Middle frontal gyrus (tissue), 1 donor: ENCODE data around the gene GALNT9.
"Not testable (repeated sequence)": the region's sequence is repeated elsewhere in the genome, so short reads cannot be mapped to it uniquely, and the experiment has no call there.

Experiments used
- DNase-seq: peaks from one replicate; pipeline ENCODE4 v3.0.0-alpha.2; 2015; ENCODE audit warnings: low spot score; ENCODE audit errors: extremely low spot score

Gene GALNT9

DNA sequence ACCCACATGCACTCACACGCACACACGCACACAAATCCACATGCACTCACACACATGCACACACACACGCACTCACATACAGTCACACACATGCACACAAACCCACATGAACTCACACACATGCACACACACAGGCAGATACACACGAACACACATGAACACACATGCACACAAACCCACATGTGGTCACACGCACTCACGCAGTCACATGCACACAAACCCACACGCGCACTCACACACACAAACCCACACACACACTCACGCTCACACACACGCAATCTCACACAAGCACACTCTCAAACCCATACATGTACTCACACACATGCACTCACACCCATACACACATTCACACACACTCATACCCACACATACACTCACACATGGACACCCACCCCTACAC lies 61.5 kb downstream of the GALNT9 start:
- DNase-seq = no peak

DNA sequence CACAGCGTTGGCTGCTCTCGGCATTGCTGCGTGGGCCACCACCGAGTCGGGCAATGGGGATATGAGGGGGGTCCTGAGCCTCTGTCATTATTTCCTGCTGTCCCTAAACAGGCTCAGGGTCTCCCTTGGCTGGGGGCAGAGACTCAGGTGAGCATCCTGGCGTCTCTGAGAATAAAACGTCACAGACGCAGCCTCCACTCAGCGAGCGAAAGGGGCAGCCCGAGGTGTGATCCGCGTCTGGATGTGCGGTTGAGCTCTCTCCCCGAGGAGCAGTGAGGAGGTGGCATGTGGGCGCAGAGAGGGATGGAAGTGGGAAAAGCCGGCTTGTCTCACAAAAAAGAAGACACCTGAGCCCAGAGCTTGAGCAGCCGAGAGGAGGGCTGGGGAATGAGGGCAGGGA lies 62.6 kb downstream of the GALNT9 start:
- DNase-seq = no peak

DNA sequence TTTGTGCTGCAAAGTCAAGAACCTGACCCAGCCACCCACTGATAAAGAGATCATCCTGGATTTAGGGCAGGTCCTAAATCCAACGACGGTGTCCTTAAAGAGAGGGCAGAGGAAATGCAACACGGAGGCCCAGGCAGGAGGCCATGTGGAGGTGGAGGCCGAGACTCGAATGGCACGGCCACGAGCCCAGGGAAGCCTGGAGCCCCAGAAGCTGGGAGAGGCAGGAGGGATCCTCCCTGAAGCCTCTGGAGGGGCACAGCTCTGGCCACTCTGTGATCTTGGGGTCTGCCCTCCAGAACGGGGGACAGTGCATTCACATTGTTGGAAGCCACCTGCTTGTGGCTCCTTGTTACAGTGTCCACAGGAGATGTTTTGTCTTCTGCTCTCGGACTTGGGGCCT lies 63.0 kb downstream of the GALNT9 start:
- DNase-seq = no peak

DNA sequence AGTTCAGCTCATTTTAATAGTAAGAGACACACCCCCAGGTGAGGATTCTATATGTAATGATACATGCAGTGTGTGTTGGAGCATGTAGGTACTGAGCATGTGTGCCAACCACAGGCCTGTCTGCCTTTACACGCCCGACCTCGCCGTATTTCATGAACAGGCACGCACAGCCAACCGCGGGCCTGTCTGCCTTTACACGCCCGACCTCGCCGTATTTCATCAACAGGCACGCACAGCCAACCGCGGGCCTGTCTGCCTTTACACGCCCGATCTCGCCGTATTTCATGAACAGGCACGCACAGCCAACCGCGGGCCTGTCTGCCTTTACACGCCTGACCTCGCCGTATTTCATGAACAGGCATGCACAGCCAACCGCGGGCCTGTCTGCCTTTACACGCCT lies 63.6 kb downstream of the GALNT9 start:
- DNase-seq = not testable (repeated sequence)

DNA sequence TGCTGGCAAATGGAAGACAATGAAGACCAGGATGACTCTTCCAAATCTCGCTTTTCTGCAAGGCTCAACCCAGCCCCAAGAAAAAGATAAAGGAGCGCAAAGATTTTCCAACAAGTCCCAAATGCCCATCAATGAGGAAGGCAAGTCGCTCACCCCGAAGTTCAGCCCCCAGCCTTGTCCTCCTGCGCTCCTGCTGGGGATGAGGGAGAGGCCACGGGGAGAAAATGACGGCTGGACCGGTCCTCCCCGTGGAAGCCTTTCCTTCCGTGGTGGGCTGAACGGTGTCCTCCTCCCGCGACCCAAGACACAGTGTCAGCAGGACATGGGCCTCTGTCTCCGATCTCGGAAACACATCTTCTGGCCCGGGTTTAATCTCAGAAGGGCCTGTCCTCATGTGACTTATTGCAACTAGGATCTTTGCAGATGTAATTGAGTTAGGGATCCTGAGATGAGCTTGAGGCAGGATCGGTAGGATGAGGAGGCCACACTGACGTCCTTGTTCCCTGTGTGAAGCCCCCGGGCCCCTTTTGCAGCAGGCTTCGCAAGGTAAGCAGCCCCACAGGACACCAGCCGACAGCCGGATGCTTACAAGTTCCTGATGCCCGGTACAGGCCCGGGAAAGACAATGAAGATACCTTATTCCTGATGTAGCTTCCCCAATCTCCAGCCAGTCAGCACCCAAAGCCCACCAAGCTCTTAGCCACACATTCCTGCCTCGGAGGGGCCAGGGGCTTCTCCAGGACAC lies 64.2 kb downstream of the GALNT9 start:
- no peak for DNase-seq

GRCh38 chr12:132264086-132265010 lies 65.0 kb downstream of the GALNT9 start:
- no peak for DNase-seq

DNA sequence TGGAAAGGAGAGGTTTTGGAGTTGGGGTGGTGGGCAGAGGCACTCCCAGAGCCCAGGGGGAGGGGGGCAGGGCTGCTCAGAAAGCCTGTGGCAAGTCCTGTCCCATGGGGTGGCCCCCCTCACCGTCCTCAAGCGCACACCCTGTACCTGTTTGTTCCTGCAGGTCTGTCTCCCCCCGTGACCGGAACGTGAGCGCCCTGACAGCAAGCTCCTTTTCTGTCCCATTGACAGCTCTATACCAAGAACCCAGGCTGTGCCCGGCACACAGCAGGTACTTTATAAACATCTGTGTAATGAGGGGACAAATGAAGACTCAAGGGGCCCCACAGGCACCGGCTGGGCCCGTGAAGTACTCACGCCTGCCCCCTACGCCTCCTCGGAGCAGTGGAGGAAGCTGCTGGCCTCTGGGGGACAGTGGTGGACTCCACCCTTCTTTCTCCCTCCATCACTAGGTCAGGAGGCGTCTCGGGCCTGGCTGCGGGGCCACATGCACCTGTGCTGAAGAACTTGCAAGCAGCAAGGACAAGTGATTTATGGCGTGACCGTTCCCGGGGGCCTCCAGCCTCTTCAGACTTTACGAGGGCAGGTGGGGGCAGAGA lies 65.8 kb downstream of the GALNT9 start:
- DNase-seq = no peak

DNA sequence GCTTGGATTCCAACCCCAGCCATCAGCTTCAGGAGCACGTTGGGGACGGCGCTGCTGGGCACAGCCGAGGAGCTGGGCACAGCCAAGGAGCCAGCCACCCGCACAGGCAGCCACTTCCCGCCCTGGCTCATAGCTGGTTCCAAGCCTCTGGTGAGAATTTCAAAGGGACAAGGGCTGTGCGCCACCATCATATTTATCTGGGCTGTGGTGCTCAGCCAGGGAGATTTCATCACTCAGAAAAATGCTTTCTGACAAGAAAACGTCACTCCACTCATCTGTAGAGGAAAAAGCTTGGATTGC lies 66.4 kb downstream of the GALNT9 start:
- no peak for DNase-seq

GRCh38 chr12:132262256-132263060 lies 66.9 kb downstream of the GALNT9 start:
- no peak for DNase-seq

DNA sequence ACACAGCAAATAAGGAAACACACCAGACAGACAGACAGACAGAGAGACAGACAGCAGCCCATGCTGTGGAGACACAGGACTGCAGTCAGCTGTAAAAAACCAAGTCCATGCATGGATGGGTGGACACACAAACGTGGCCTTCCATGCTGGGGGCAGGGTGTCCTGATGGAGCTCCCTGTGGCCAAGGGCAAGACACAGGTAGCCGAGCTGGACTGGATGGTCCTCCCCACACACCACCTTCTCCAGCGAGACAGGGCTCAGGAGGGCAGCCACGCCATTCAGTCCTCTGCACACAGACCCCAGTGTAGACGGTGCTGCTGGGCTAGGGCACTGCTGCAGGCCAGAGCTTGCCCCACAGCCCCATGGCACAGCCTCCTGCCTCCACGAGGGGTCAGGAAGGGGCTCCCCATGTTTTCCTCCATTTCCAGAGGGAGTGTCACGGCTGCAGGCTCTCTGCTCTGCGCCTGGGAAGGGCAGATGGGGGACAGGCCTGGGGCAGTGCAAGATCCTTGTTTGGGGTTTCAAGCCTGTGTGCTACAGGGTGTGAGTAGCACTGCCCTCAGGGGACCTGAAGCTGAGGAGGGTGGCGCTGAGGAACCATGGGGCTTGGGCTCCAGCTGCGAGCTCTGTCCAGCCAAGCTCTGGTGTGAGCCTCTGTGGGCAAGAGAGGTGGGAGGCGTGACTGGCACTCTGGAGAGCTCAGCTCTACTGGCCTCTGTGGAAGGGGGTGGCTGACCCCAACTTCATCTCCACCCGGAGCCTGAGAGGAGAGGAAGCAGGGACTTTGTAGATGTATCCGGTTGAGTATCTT lies 67.9 kb downstream of the GALNT9 start:
- no peak for DNase-seq

- no peak for DNase-seq
Observed at GRCh38 chr12:132260721-132261120, 68.7 kb downstream of the GALNT9 start.

DNA sequence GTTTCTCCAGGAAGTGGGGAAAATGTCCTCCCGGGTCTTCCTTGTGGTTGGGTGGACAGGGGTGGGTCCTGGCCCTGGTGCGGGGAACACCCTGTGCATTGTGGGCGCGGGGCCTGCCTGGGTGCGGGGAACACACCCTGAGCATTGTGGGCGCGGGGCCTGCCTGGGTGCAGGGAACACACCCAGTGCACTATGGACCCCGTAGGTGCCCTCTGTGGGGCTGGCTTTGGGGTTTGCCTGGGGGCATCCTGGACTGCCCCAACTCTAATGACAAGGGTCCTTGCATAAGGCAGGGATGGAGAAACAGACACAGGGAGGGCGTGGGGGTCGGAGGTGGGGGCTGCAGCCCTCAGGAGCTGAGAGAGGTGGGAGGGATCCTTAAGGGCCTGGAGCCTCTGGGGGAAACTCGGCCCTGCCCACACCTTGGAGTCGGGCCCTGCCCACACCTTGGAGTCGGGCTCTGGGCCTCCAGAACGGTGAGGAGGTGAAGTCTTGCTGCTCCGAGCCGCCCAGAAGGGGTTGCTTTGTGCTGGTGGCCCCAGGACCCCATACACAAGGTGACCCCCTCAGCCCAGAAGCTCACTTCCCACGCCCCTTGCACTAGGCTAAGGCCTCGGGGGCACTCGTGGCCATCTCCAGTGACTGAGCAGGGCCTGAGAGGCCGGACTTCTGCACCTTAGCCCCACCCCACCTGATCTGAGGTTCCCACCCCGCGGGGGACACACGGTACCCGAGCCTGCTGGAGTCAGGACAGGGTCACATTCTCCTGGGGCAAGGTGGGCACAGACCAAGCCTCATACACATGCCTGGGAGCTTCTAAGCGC lies 69.3 kb downstream of the GALNT9 start:
- no peak for DNase-seq

DNA sequence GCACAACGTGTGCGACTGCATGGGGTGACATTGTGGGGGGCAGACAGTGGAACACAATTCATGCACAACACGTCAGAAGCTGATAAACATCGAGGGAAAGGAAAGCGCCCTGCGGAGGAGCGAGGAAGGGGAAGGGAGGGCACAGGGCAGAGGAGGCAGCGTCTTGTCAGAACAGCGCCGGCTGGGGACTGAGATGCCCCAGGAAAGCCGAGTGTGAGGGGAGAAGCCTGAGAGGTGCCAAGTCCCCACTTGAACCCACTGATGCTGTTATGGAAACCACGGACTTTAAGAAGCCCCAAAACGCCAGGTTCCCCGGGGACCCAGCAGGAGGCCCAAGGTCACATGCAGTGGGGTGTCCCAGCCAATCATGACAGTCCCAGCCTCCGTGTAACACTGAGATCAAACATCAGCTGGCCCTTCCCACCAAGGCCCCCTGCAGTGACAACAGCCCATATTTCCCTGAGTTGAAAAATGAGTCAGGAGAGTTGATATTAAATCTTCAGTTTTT lies 70.0 kb downstream of the GALNT9 start:
- no peak for DNase-seq

GRCh38 chr12:132258543-132258942 lies 70.8 kb downstream of the GALNT9 start:
- DNase-seq = no peak

DNA sequence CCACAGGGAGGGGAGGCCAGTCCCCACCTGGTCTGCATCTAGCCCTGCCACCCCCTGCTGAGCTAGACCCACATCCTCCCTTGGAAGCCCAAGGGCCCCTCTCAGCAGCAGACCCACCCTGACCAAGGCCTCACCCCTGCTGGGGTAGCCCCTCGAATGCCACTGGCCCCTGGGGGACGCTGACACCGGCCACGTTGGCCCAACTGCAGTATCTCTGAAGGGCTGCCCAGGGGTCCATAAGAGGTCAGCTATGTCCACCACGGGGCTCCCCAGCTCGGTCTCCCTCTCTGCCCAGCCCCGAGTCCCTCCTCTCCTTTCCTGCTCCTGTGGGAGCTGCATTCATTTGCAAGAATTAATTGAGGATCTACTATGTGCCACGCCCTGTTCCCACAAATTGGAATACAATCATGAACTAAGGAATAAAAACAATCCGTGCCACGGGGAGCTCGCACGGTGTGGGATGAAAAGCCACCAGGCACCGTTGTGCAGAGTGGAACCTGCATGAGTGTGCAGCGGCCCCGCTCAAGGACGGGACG lies 71.4 kb downstream of the GALNT9 start:
- no peak for DNase-seq

DNA sequence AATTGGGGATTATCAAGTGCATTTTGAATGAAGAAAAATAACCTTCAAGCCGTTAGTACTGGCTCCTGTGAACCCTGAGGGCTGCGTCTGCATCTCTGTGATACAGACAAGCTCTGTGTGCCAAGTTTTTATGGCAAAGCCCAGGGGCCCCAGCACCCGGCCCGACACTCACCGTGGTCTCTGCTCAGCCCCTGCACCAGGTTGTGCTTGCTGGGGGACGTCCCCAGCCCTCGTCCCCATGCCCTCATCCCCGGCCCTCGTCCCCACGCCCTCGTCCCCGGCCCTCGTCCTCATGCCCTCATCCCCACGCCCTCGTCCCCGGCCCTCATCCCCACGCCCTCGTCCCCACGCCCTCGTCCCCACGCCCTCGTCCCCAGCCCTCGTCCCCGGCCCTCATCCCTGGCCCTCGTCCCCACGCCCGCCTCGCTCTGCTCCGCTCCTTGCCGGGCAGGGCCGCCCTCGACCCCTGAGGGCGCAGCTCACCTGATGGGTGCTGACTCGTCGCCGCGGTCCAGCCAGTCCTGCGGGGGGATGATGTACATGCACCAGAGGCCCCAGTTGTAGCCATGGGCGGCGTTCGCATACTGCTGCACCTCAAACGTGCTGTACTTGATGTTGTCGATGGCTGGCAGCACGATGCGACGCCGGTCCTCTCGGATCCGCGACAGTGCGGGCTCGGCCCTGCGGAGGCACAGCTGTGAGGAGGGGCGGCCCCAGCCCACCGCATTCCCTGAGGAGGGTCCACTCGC lies 72.0 kb downstream of the GALNT9 start:
- DNase-seq = no peak

GRCh38 chr12:132256646-132257045 lies 72.7 kb downstream of the GALNT9 start:
- DNase-seq = no peak

DNA sequence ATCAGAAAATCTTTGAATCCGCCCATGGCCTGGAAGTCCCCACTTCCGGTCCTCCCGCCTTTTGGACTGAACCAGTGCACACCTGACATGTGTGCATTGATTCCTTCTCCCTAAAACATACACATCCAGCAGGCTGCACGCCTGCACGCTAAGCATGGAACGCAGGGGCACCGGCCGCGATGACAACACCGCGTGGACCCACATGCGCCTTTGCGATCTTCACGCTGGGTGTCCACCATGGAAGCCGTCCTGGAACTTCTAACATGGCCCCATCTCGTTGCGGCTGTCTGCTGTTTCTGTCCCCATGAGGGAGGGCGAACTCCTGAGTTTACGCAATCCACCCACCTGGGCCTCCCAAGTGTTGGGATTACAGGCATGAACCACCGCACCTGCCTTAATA lies 73.7 kb downstream of the GALNT9 start:
- DNase-seq = no peak
